Prostate gland (tissue), 1 donor: ENCODE data around the gene FHOD3.

Source experiments
- POLR2A ChIP-seq: fragments of 450-650 bp; IDR thresholded peaks from one replicate; pipeline ENCODE4 v1.6.1; 2016; ENCODE audit warnings: antibody characterized with exemption, mild to moderate bottlenecking
- POLR2AphosphoS5 ChIP-seq: sonication (generic); formaldehyde crosslinking; IDR thresholded peaks from one replicate; pipeline ENCODE4 v1.6.1; 2017; ENCODE audit warnings: antibody characterized with exemption

DNA sequence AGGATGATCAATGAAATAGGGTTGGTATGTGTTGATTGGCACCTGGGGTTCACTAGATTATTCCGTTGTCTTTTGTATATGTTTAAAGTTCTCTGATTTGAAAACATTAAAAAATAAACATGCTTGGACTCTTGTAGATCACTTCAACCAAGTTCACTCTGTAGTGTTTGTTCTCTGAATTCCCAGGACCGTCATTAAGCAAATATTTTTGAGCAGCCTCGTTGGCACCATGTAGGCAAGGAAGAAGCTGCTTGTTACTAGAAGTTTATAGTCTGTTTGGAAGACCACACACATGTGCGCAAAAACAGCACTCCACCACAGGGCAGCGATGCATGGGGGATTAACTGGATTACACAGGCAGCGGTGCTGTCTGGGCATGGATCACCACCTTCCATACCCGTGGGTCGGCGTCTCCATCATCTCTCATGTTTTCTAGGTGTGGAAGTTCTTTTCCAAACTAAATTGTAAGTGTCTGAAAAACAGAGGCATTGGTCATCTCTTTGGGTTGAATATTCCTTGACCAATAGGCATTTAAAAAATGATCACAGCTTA, 212.2 kb downstream of the FHOD3 start:
- no peak for TF ChIP-seq POLR2A
- TF ChIP-seq POLR2AphosphoS5 = no peak
